HG03378 (cell line): ENCODE data around the gene STPG2.

ENCODE experiments used
- ATAC-seq: cut with Tn5 transposase; IDR thresholded peaks from one replicate; pipeline ENCODE4 v1.9.1; 2021; ENCODE audit warnings: mild to moderate bottlenecking, moderate library complexity; ENCODE audit not compliant: unreplicated experiment

The STPG2 gene

GRCh38 chr4:98143001-98143899, at the start of gene STPG2:
TSS of gene STPG2 (minus strand) at chr4:98143476.
- ATAC-seq = peak; percentile 93

- ATAC-seq = no peak
Measured at GRCh38 chr4:98185279-98185678, 42.0 kb upstream of the STPG2 start.

- ATAC-seq = peak; percentile 76
Measured at GRCh38 chr4:98181809-98182208, 38.5 kb upstream of the STPG2 start.

GRCh38 chr4:98179951-98180350, 36.7 kb upstream of the STPG2 start:
- no peak for ATAC-seq

GRCh38 chr4:98176531-98176930, 33.3 kb upstream of the STPG2 start:
- ATAC-seq = no peak

- no peak for ATAC-seq
Measured at GRCh38 chr4:98170035-98170434, 26.8 kb upstream of the STPG2 start.

GRCh38 chr4:98166731-98167041, 23.4 kb upstream of the STPG2 start:
- no peak for ATAC-seq

- no peak for ATAC-seq
Measured at GRCh38 chr4:98166025-98166730, 22.9 kb upstream of the STPG2 start.

- ATAC-seq = no peak
Measured at GRCh38 chr4:98162696-98163095, 19.4 kb upstream of the STPG2 start.

GRCh38 chr4:98151145-98151924, 8.1 kb upstream of the STPG2 start:
- no peak for ATAC-seq

- no peak for ATAC-seq
Measured at GRCh38 chr4:98150092-98150761, 7.0 kb upstream of the STPG2 start.

GRCh38 chr4:98148856-98149255, 5.6 kb upstream of the STPG2 start:
- ATAC-seq = no peak

GRCh38 chr4:98126141-98126540, 17.1 kb downstream of the STPG2 start:
- no peak for ATAC-seq

GRCh38 chr4:98125585-98125984, 17.7 kb downstream of the STPG2 start:
- no peak for ATAC-seq

- no peak for ATAC-seq
Measured at GRCh38 chr4:98117363-98117762, 25.9 kb downstream of the STPG2 start.

GRCh38 chr4:98113012-98113411, 30.3 kb downstream of the STPG2 start:
- ATAC-seq = no peak

- ATAC-seq = no peak
Measured at GRCh38 chr4:98110929-98111328, 32.3 kb downstream of the STPG2 start.

- no peak for ATAC-seq
Measured at GRCh38 chr4:98110214-98110613, 33.1 kb downstream of the STPG2 start.

GRCh38 chr4:98102660-98103059, 40.6 kb downstream of the STPG2 start:
- ATAC-seq = no peak

GRCh38 chr4:98101988-98102387, 41.3 kb downstream of the STPG2 start:
- ATAC-seq = no peak

- ATAC-seq = no peak
Measured at GRCh38 chr4:98098764-98099163, 44.5 kb downstream of the STPG2 start.
